HEK293 (cell line): Measurements from ENCODE around the gene RAB42.

Source experiments
- BCL11A ChIP-seq: fragments of 450-650 bp; formaldehyde crosslinking; IDR thresholded peaks from 2 replicates; pipeline ENCODE4 v1.5.1; 2016; ENCODE audit warnings: low read depth, missing biosample characterization, missing genetic modification characterization
- HOXA7 ChIP-seq: sonication (generic); formaldehyde crosslinking; IDR thresholded peaks from 2 replicates; pipeline ENCODE4 v1.8.1; 2022; ENCODE audit warnings: missing genetic modification reagents, borderline replicate concordance
- KLF10 ChIP-seq: fragments of 450-650 bp; IDR thresholded peaks from 2 replicates; pipeline ENCODE4 v1.5.1; 2018; ENCODE audit warnings: missing biosample characterization, mild to moderate bottlenecking, missing genetic modification characterization
- ZBTB17 ChIP-seq: fragments of 450-650 bp; formaldehyde crosslinking; IDR thresholded peaks from 2 replicates; pipeline ENCODE4 v1.5.1; 2016; ENCODE audit warnings: missing biosample characterization, missing genetic modification characterization
- ZBTB21 ChIP-seq: fragments of 450-650 bp; formaldehyde crosslinking; IDR thresholded peaks from 2 replicates; pipeline ENCODE4 v1.5.1; 2017; ENCODE audit warnings: missing biosample characterization, missing genetic modification characterization
- ZFHX2 ChIP-seq: fragments of 450-650 bp; formaldehyde crosslinking; conservative IDR thresholded peaks from 2 replicates; pipeline ENCODE4 v1.5.1; 2016; ENCODE audit warnings: missing biosample characterization, missing genetic modification characterization
- ZNF324 ChIP-seq: fragments of 450-650 bp; formaldehyde crosslinking; IDR thresholded peaks from 2 replicates; pipeline ENCODE4 v1.5.1; 2016; ENCODE audit warnings: missing biosample characterization, missing genetic modification characterization
- ZNF354C ChIP-seq: fragments of 450-650 bp; formaldehyde crosslinking; IDR thresholded peaks from 2 replicates; pipeline ENCODE4 v1.5.1; 2016; ENCODE audit warnings: missing biosample characterization, missing genetic modification characterization, low read depth, borderline replicate concordance
- ZNF558 ChIP-seq: fragments of 450-650 bp; formaldehyde crosslinking; IDR thresholded peaks from 2 replicates; pipeline ENCODE4 v1.5.1; 2016; ENCODE audit warnings: missing biosample characterization, missing genetic modification characterization
- ZNF701 ChIP-seq: fragments of 450-650 bp; formaldehyde crosslinking; IDR thresholded peaks from 2 replicates; pipeline ENCODE4 v1.5.1; 2016; ENCODE audit warnings: missing biosample characterization, missing genetic modification characterization
- TF ChIP-seq, protein P1 (sequence below): fragments of 450-650 bp; formaldehyde crosslinking; IDR thresholded peaks from 2 replicates; pipeline ENCODE4 v1.5.1; 2016; ENCODE audit warnings: missing biosample characterization, missing genetic modification characterization
- TF ChIP-seq, protein P2 (sequence below): fragments of 450-650 bp; formaldehyde crosslinking; IDR thresholded peaks from 2 replicates; pipeline ENCODE4; 2016; ENCODE audit warnings: missing biosample characterization, missing genetic modification characterization
- TF ChIP-seq, protein P3 (sequence below): fragments of 450-650 bp; formaldehyde crosslinking; IDR thresholded peaks from 2 replicates; pipeline ENCODE4 v1.5.1; 2016; ENCODE audit warnings: missing biosample characterization, missing genetic modification characterization
- TF ChIP-seq, protein P4 (sequence below): fragments of 450-650 bp; formaldehyde crosslinking; IDR thresholded peaks from 2 replicates; pipeline ENCODE4 v1.5.1; 2016; ENCODE audit warnings: missing biosample characterization, missing genetic modification characterization, borderline replicate concordance
- TF ChIP-seq, protein P5 (sequence below): fragments of 450-650 bp; formaldehyde crosslinking; IDR thresholded peaks from 2 replicates; pipeline ENCODE4 v1.5.1; 2016; ENCODE audit warnings: missing biosample characterization, missing genetic modification characterization
- TF ChIP-seq, protein P6 (sequence below): fragments of 450-650 bp; formaldehyde crosslinking; IDR thresholded peaks from 2 replicates; pipeline ENCODE4 v1.5.1; 2016; ENCODE audit warnings: missing biosample characterization, missing genetic modification characterization
- TF ChIP-seq, protein P7 (sequence below): fragments of 450-650 bp; formaldehyde crosslinking; IDR thresholded peaks from 2 replicates; pipeline ENCODE4 v1.5.1; 2016; ENCODE audit warnings: missing biosample characterization, missing genetic modification characterization, borderline replicate concordance
- TF ChIP-seq, protein P8 (sequence below): fragments of 450-650 bp; formaldehyde crosslinking; IDR thresholded peaks from 2 replicates; pipeline ENCODE4 v1.5.1; 2016; ENCODE audit warnings: missing biosample characterization, missing genetic modification characterization

Gene RAB42

DNA sequence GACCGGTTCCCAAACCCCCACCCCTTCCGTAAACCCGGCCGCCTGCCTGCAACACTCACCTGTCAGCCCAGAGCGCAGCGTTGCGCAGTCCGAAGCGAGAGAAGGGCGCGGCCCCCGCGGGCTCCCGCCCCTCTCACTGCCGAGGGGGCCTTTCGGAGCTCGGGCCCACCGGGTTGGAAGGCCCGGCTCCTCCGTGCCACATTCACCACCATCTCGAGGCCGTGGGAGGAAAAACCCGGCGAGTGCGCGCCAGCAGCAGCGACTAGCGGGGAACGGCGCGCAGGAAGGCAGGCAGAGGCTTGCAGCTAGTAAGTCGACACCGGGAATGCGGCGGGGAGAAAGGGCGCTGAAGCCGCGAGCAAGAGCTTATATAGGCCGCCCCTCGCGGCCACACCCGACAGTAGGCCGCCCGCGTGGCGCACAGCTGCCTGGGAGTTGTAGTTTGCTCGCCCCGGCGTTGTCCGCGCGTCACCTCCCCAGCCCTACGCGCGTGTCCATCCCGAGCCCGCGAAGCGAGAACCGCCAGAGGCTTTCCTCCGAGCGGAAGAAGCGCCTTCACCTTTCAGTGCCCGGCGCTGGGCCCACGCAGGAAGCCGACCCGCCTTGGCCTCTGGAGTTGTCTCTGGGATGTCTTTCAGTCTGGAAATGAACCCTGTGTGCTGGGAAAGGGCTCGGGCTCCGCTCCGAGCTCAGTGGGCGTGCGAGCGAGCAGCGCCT, 10.4 kb upstream of the RAB42 start (continued):
- TF ChIP-seq HOXA7 (CRISPR knock-in tag) (no peak), ZNF354C (tag by site-specific recombination) (no peak), ZNF701 (tag by site-specific recombination) (0 out of 2 replicates have a peak, but pooled peaks have one; percentile 16), ZBTB21 (tag by site-specific recombination) (peak; percentile 7), ZNF324 (tag by site-specific recombination) (peak; percentile 78; the same call in 1 of the 2 replicates), ZBTB17 (tag by site-specific recombination) (peak; percentile 88), BCL11A (peak; percentile 17; the same call in 1 of the 2 replicates), ZNF558 (tag by site-specific recombination) (no peak), ZFHX2 (peak; percentile 76), KLF10 (tag by site-specific recombination) (0 out of 2 replicates have a peak, but pooled peaks have one; percentile 64)
- TF ChIP-seq, protein P1, sequence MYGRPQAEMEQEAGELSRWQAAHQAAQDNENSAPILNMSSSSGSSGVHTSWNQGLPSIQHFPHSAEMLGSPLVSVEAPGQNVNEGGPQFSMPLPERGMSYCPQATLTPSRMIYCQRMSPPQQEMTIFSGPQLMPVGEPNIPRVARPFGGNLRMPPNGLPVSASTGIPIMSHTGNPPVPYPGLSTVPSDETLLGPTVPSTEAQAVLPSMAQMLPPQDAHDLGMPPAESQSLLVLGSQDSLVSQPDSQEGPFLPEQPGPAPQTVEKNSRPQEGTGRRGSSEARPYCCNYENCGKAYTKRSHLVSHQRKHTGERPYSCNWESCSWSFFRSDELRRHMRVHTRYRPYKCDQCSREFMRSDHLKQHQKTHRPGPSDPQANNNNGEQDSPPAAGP (tag by site-specific recombination) = peak; percentile 95
- TF ChIP-seq, protein P2, sequence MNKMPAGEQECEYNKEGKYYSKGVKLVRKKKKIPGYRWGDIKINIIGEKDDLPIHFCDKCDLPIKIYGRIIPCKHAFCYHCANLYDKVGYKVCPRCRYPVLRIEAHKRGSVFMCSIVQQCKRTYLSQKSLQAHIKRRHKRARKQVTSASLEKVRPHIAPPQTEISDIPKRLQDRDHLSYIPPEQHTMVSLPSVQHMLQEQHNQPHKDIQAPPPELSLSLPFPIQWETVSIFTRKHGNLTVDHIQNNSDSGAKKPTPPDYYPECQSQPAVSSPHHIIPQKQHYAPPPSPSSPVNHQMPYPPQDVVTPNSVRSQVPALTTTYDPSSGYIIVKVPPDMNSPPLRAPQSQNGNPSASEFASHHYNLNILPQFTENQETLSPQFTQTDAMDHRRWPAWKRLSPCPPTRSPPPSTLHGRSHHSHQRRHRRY (tag by site-specific recombination) = peak; percentile 88; the same call in 1 of the 2 replicates
- TF ChIP-seq, protein P3, sequence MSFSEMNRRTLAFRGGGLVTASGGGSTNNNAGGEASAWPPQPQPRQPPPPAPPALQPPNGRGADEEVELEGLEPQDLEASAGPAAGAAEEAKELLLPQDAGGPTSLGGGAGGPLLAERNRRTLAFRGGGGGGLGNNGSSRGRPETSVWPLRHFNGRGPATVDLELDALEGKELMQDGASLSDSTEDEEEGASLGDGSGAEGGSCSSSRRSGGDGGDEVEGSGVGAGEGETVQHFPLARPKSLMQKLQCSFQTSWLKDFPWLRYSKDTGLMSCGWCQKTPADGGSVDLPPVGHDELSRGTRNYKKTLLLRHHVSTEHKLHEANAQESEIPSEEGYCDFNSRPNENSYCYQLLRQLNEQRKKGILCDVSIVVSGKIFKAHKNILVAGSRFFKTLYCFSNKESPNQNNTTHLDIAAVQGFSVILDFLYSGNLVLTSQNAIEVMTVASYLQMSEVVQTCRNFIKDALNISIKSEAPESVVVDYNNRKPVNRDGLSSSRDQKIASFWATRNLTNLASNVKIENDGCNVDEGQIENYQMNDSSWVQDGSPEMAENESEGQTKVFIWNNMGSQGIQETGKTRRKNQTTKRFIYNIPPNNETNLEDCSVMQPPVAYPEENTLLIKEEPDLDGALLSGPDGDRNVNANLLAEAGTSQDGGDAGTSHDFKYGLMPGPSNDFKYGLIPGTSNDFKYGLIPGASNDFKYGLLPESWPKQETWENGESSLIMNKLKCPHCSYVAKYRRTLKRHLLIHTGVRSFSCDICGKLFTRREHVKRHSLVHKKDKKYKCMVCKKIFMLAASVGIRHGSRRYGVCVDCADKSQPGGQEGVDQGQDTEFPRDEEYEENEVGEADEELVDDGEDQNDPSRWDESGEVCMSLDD = peak; percentile 53; the same call in 1 of the 2 replicates
- TF ChIP-seq, protein P4, sequence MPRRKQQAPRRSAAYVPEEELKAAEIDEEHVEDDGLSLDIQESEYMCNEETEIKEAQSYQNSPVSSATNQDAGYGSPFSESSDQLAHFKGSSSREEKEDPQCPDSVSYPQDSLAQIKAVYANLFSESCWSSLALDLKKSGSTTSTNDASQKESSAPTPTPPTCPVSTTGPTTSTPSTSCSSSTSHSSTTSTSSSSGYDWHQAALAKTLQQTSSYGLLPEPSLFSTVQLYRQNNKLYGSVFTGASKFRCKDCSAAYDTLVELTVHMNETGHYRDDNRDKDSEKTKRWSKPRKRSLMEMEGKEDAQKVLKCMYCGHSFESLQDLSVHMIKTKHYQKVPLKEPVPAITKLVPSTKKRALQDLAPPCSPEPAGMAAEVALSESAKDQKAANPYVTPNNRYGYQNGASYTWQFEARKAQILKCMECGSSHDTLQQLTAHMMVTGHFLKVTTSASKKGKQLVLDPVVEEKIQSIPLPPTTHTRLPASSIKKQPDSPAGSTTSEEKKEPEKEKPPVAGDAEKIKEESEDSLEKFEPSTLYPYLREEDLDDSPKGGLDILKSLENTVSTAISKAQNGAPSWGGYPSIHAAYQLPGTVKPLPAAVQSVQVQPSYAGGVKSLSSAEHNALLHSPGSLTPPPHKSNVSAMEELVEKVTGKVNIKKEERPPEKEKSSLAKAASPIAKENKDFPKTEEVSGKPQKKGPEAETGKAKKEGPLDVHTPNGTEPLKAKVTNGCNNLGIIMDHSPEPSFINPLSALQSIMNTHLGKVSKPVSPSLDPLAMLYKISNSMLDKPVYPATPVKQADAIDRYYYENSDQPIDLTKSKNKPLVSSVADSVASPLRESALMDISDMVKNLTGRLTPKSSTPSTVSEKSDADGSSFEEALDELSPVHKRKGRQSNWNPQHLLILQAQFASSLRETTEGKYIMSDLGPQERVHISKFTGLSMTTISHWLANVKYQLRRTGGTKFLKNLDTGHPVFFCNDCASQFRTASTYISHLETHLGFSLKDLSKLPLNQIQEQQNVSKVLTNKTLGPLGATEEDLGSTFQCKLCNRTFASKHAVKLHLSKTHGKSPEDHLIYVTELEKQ (tag by site-specific recombination) = peak; percentile 36; the same call in 1 of the 2 replicates
- TF ChIP-seq, protein P5, sequence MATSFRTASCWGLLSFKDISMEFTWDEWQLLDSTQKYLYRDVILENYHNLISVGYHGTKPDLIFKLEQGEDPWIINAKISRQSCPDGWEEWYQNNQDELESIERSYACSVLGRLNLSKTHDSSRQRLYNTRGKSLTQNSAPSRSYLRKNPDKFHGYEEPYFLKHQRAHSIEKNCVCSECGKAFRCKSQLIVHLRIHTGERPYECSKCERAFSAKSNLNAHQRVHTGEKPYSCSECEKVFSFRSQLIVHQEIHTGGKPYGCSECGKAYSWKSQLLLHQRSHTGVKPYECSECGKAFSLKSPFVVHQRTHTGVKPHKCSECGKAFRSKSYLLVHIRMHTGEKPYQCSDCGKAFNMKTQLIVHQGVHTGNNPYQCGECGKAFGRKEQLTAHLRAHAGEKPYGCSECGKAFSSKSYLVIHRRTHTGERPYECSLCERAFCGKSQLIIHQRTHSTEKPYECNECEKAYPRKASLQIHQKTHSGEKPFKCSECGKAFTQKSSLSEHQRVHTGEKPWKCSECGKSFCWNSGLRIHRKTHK (tag by site-specific recombination) = no peak
- TF ChIP-seq, protein P6, sequence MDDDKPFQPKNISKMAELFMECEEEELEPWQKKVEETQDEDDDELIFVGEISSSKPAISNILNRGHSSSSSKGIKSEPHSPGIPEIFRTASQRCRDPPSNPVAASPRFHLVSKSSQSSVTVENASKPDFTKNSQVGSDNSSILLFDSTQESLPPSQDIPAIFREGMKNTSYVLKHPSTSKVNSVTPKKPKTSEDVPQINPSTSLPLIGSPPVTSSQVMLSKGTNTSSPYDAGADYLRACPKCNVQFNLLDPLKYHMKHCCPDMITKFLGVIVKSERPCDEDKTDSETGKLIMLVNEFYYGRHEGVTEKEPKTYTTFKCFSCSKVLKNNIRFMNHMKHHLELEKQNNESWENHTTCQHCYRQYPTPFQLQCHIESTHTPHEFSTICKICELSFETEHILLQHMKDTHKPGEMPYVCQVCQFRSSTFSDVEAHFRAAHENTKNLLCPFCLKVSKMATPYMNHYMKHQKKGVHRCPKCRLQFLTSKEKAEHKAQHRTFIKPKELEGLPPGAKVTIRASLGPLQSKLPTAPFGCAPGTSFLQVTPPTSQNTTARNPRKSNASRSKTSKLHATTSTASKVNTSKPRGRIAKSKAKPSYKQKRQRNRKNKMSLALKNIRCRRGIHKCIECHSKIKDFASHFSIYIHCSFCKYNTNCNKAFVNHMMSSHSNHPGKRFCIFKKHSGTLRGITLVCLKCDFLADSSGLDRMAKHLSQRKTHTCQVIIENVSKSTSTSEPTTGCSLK (tag by site-specific recombination) = no peak
- TF ChIP-seq, protein P7, sequence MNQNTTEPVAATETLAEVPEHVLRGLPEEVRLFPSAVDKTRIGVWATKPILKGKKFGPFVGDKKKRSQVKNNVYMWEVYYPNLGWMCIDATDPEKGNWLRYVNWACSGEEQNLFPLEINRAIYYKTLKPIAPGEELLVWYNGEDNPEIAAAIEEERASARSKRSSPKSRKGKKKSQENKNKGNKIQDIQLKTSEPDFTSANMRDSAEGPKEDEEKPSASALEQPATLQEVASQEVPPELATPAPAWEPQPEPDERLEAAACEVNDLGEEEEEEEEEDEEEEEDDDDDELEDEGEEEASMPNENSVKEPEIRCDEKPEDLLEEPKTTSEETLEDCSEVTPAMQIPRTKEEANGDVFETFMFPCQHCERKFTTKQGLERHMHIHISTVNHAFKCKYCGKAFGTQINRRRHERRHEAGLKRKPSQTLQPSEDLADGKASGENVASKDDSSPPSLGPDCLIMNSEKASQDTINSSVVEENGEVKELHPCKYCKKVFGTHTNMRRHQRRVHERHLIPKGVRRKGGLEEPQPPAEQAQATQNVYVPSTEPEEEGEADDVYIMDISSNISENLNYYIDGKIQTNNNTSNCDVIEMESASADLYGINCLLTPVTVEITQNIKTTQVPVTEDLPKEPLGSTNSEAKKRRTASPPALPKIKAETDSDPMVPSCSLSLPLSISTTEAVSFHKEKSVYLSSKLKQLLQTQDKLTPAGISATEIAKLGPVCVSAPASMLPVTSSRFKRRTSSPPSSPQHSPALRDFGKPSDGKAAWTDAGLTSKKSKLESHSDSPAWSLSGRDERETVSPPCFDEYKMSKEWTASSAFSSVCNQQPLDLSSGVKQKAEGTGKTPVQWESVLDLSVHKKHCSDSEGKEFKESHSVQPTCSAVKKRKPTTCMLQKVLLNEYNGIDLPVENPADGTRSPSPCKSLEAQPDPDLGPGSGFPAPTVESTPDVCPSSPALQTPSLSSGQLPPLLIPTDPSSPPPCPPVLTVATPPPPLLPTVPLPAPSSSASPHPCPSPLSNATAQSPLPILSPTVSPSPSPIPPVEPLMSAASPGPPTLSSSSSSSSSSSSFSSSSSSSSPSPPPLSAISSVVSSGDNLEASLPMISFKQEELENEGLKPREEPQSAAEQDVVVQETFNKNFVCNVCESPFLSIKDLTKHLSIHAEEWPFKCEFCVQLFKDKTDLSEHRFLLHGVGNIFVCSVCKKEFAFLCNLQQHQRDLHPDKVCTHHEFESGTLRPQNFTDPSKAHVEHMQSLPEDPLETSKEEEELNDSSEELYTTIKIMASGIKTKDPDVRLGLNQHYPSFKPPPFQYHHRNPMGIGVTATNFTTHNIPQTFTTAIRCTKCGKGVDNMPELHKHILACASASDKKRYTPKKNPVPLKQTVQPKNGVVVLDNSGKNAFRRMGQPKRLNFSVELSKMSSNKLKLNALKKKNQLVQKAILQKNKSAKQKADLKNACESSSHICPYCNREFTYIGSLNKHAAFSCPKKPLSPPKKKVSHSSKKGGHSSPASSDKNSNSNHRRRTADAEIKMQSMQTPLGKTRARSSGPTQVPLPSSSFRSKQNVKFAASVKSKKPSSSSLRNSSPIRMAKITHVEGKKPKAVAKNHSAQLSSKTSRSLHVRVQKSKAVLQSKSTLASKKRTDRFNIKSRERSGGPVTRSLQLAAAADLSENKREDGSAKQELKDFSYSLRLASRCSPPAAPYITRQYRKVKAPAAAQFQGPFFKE (tag by site-specific recombination) = no peak; the same call in 1 of the 2 replicates
- TF ChIP-seq, protein P8, sequence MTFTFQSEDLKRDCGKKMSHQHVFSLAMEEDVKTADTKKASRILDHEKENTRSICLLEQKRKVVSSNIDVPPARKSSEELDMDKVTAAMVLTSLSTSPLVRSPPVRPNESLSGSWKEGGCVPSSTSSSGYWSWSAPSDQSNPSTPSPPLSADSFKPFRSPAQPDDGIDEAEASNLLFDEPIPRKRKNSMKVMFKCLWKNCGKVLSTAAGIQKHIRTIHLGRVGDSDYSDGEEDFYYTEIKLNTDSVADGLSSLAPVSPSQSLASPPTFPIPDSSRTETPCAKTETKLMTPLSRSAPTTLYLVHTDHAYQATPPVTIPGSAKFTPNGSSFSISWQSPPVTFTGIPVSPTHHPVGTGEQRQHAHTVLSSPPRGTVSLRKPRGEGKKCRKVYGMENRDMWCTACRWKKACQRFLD (tag by site-specific recombination) = no peak
